GM19099 (cell line): Measurements from ENCODE around the gene CISH.

Experiments used
- POLR2A ChIP-seq: IDR thresholded peaks from 3 replicates; pipeline ENCODE4 v1.6.1; 2011; ENCODE audit warnings: low read depth; ENCODE audit not compliant: insufficient read length; ENCODE audit errors: extremely low read depth

CISH gene

DNA sequence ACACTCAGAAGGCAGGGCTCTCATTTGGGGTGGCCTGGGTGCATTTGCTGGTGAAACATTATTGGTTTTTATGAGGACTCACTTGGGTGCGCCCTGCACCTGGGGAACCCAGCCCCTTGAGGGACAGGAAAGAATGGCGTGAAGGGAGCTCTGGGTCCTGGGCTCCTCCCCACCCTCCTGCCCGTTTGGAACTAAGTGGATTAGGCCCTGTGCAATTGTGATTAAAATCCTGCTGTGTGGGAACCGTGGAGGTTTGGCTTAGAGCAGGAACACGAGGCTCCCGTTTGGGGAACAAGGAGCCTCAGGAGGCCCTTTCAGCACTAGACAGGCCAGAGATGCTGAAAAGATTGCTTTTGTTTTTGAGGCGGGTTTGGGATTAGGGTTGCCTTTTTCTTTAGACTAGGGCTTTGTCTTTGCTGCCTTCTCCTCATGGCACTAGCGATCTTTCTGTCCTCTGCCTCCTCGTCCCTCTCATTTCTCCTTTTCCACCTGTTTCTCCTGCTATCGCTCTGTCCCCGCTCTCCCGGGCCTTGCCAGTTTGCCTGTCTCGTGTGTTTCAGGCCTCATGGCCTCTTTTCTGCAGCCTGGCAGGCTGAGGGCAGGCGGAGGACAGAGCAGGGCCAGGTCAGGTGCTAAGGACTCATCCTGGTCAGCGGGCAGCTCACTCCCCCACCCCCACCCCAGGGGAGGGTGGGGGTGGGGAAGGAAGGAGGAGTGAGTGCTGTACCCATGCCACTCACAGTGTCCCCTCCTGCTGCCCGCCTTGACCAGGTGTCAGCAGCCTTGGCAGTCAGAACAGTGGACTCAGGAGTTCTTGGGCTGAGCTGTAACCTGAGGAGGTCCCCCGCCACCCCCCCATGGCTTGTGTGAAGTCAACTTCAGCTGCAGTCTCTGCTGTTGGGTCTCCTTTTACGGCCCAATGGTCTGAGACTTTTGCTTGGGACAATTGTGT is 13.9 kb upstream of the CISH start:
- no peak for TF ChIP-seq POLR2A

DNA sequence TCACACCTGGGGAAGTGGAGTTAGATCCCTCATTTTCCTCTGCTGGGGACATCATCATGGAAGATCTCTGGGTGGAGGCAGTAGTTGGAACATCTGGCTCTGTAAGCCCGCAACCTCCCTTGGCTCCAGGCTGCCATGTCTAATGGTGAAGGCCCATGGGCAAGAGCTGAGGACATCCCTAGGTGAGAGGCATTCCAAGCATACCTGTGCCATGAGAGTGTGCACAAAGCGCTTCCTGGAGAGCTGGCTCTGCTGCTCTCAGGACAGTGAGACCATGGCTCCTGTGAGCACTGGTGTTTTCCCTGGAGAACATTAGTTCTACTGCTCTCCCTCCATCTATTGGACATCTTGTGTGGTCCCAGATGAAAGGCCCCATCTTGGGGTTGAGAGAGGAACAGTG is 13.1 kb upstream of the CISH start:
- no peak for TF ChIP-seq POLR2A

DNA sequence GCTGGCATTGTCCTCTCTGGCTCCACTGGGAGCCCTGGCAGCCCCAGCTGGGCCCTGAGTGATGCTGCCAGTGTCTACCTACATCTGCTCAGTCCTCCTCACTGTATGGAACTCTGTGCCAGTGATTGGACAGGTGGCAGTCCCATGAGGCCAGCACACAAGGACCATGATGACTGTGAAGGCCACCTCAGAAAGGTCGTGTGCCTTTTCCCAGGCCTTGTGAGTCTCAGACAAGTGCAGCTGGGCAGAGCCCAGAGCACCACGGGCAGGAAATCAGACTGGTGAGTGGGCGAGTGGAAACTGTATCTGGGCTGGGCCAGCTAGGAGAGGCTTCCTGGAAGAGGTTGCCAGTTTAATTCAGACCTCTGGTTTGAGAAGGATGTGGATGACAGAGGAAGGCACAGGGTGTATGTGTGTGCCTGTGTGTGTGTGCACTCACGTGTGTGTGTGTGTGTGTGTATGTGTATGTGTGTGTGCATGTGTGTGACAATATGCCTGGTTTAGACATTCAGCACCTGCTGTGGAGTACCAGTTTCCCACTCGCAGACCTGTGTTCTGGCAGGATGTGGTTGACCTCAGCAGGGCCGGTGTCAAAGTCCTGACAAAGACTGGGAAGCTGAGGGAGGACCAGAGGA is 12.4 kb upstream of the CISH start:
- no peak for TF ChIP-seq POLR2A

DNA sequence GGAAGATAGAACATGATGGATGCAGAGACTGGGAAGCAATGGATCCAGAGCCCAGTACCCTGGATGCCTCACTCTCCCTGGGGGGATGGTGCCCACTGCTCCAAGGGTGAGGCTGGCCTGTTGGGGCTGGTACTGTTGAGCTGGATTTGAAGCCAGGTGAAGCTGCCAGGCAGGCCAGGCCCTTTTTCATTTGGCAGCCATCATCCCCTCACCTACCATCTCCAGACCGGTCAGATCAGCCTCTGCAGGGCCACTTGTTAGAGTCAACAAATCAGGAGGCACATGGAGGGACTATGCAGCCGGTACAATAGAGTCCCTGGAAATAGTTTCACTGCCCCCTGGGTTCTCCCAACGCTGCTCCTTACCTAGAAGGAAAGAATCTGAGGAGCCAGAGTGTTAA is 11.3 kb upstream of the CISH start:
- TF ChIP-seq POLR2A = no peak

DNA sequence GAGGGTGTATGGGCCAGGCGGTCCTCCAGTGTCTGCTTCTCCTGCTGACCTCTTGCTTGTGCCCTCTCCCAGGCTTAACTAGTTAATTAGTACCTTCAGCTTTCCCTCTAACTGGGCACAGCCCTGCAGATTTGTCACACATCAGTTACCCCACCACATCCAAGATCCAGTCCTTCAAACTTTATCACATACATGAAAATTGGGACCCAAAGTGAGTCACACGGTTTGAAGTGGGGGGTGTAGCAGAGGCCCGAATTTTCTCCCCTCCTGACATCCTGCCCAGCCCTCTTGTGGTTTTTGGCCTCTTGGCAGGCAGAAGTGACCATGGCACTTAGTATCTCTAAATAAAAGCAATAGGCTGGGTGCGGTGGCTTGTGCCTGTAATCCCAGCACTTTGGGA is 9.2 kb upstream of the CISH start:
- TF ChIP-seq POLR2A = no peak

DNA sequence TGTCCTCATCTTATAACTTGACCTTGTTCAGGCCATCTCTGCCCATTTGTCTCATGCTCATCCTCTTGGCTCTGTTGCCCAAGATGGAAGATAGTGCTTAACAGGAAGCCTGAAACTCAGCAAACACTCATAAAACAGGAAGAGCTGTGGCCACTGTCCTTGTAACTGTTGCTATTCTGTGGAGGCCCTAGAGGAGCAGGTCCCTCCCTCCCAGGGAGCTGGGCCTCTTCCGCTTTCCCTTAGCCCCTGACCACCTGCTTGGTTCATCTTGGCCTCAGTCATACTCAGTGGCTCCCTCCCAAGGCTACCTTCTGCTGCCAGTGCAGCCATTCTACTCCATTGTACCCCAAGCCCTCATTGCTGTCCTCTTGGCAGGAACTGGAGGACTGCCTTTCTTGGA is 8.8 kb upstream of the CISH start:
- TF ChIP-seq POLR2A = no peak

DNA sequence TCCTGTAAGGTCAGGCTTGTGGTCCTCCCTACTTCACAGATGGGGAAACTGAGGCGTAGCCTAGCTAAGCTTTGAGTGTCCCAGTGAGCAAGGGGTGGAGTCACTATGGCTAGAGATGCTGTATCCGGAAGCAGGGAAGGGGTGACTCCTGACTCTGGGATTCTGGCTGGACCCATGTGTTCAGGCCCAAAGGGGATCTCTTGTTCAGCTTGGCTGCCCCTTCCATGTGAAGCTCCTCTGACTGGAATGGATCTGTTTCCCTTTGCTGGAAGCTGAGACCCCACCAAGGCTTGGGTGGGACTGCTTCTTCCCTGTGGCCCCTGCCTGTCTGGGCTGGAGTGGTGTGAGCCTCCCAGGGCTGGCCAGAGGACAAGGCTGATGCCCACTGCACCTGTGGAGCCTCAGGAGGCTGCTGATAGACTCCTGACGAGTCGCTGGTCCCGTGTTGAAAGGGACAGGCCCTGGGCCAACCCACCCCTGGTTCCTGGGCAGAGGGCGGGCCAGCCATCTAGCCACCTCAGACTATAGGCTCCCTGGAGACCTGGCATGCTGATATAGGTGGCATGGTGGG is 6.4 kb upstream of the CISH start:
- no peak for TF ChIP-seq POLR2A

DNA sequence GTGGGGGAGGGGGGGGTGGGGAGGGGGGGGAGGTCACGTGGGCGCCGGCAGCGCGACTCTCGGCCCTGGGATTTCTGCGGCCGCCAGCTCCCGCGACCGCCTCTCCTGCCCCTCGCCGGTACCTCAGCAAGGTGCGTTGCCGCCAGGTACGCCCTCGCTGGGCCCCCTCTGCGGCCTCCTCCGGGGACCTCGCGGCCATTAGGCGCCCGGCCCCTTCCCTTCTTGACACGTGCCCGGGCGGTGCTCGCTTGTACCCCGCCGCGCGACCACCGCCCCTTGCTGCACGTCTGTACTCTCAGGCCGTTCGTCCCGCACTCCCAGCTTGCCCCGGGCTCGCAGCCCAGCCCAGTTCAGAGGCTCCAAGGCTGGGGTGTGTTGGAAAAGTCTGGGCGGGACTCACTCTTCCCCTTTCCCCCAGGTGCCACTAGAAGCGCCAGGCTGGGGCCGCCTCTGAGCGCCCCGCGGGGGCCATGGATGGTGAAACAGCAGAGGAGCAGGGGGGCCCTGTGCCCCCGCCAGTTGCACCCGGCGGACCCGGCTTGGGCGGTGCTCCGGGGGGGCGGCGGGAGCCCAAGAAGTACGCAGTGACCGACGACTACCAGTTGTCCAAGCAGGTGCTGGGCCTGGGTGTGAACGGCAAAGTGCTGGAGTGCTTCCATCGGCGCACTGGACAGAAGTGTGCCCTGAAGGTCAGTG is 5.7 kb upstream of the CISH start, which contains the start of gene MAPKAPK3:
TSS of gene MAPKAPK3 (plus strand) at position 56 of the 696 bp plus-strand sequence. CDS start at position 471, 415 bp downstream.
- TF ChIP-seq POLR2A = peak; percentile 38

DNA sequence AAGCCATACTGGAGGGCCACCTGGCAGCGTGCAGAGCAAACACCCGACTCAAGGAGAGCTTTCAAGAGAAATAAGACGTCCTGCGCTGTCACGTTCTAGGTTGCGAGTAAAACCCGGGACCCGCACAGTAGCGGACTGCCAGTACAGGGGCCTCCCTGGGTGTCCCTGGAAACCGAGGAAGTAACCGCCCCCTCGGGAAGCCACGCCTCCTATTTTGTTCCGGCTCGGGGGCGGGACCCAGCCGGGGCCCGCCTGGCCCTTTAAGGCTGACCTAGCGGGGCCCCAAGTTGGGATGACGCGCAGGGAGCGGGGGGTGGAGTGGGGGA is 5.2 kb upstream of the CISH start:
- peak; percentile 11 for TF ChIP-seq POLR2A

DNA sequence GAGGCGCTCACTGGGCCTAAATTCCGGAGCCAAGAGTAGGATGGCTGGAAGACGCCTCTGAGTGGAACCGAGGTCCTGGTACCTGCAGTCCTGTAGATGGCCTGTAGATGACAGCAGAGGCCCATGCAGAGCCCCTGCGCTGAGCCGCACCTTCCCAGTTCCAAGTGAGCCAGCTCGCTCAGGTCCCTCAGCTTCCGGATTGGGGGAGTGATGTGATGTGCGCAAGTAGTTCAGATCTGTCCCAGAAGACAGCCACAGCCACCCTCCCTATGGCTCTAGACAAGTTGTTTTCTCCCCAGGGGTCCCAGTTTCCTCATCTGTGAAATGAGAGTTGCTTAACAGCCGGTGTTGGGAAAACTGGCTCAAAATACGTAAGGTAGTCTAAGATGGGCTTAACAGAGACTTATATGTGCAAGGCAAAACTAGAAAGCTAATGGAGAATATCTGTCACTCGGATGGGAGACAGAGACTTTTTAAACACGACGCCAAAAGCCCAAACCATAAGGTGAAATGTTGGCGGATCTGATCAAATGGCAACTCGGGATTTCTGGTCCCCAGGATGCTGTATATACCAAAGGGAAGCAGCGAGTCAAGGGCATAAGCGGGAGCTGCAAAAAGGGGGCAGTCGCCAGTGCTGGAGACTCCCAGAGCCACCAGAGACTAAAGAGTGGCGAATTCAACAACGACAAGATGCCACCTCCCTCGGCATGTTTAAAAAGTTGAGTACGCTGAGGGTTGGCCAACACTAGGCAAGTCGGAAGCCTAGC is 4.6 kb upstream of the CISH start:
- no peak for TF ChIP-seq POLR2A

DNA sequence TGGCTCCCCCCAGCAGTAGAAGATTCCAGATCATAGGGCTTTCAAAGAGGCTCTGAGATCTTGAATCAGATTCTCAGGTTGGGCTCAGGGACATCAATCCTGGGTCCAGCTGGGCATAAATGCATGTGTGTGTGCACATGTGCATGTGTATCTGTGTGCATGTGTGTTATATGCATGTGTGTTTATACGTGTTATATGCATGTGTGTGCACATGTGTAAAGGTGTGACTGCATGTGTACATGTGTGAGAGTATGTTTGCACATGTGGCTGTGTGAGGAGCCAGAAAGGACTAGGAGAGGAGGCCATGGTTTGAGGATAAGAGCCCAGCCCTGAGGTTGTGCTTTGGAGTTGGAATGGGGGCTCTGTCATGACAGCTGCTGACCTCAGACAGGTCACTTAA is 3.6 kb upstream of the CISH start:
- TF ChIP-seq POLR2A = no peak

DNA sequence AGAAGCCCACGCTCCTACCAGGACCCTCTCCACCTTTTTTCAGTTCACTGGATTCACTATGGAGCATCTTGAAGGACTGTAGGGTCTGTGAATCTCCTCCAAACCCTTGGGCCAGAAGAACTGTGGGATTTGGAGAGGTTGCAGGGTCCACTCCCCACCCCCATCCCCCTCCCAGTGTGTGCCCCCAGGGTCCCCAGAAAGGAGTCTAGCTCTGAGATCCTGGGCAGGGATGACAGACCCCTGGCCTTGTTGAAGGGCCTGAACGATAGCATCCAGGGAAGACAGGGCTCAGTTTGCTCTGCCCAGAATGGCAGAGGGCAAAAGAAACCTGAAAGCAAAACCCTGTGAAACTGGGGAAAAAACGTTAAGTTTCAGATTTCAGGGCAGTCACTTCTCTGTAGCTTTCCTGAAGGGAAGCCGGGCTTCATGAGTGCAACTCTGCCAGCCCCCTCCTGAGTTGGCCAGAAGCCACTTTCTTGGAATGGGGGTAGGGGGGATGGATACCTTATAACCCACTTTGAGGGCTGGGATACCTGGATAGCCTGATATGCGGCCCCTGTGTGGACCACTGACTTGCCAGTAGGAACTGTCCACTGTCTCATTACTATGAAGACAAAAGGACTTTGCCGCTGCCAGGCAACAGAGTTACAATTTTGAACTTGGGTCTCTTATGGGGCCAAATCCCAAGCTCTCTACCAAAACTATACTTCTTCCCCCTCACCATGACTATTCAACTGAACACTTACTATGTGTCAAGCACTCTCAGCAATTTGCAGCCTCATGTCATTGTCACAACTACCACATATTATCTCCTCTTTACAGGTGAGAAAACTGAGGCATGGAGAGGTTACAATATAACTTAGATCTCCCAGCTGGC is 1.6 kb upstream of the CISH start:
- no peak for TF ChIP-seq POLR2A

DNA sequence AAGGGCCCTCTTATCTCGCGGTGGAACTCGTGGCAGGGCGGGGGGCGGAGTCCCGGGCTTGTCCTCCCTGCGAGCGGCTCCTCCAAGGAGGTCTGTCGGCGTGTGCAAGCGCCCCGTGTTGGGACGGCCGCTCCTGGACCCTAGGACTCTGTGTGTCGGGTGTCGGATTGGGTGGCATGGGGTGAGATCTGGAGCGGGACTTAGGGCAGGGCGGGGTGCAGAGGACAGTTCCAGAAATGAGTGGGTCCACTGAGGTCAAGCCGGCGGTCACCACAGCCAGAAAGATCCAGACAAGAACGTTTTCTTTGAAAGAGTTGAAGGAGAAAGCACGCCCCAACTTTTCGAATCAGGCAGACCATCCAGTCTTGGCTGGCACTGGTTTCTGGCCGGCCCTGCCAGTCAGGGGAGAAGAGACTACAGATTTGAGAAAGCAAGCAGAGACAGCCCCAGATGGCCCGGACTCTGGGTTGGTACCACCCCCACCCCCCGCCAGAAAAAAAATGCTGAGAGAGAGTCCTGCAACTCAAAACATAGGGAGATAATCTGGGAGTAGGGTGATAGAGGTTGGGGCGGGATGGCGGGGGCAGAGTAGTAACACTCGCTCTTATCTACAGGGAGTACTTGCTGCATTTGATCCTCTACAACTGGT is 784 bp upstream of the CISH start:
- no peak for TF ChIP-seq POLR2A
